CD4-positive, alpha-beta T cell treated with Interleukin-15 for 4 hours (primary cell): ENCODE data around the gene STT3B.
A peak's percentile ranks its signal among the peaks of the same experiment; 100 is the strongest.
"Not testable (repeated sequence)": the region's sequence is repeated elsewhere in the genome, so short reads cannot be mapped to it uniquely, and the experiment has no call there.

Source experiments
- DNase-seq: peaks from one replicate; pipeline ENCODE4 v3.0.0-alpha.2; 2020; ENCODE audit warnings: low spot score

The STT3B gene

DNA sequence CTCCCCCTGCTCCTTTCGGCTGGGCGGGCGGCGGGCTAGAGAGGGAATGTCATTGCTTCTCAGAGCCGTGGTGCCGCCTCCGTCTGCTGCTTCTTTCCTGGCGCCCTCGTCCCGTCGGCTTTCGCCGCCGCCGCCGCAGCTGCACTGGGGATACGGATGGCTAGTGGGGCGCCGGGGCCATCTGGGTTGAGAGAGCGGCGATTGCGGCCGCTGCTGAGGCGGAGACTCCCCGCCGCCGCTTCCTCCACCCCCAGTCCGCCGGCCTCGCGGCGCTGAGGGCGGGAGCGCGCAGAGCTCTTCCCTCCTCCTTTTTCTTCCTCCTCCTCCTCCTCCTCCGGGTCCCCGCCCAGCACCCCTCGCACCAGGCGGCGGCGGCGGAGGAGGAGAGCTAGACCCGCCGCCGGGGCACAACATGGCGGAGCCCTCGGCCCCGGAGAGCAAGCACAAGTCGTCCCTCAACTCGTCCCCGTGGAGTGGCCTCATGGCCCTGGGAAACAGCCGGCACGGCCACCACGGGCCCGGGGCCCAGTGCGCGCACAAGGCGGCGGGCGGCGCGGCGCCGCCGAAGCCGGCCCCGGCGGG lies at the start of gene STT3B:
Gene STT3B (plus strand): TSS at position 339 of the 582 bp plus-strand sequence. CDS start 74 bp downstream, at position 413.
- peak; percentile 80 for DNase-seq

DNA sequence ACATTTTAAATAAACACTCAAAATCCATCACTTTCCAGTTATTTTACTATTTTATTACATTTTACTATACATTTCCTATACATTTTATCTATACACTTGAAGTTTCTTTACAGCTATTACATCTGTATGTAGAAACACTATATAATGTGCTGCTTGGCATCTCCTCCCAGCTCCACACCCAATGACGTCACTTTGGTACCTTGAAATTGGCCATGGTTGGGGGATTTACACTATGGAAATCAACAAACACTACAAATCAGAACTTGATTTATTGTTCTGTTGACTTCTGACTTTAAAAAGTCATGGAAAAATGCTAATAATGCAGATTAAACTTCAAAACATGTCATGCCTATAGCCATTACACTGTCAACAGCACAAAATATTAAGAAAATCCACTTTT lies 48.9 kb upstream of the STT3B start:
- DNase-seq: no peak

DNA sequence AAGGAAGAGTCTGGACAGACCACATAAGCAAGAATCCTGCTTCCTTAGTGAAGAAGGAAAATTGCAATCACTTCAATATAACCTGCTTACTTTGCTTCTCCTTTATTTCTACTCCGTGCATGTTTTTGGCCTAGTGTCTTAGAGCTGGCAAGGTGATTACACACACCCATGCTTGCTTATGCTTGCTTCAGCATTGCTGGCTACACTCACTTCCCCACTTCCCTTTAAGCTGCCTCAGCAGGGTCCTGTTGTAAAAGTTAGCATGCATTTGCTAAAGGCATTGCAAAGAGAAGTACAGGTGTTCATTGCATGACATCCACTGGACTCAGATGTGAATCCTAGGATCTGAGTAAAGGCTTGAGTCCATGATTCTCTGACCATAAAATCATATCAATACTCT lies 47.5 kb upstream of the STT3B start:
- no peak for DNase-seq

DNA sequence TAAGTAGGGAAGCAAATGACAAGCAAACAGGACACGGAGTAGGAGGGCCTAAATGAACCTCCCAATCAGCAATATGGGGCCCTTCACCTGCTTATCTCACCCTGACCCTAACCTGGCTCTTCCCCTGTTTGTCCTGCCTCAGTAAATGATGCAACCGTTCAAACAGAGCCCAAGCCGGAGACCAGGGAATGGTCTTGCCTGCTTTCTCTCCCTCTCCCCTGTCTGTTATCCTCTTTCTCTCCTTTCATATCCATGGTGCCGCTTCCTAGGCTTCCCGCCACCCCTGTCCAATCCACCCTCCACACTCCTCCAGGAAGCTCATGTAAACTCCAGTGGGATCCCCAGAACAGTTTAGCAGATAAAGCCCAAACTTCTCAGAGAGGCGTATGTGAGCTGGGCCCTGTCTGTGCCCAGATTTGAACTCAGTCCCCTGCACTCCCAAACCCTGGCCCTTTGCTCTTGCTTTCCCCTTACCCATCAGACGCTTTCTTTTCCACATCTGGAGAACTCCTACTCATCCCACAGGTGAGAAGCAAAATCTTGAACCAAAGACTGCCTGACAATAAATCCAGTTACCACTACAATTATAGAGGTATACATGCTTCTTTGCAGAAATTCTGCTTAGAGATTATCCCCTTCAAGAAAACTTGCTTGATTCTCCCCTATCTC lies 45.7 kb upstream of the STT3B start:
- no peak for DNase-seq

DNA sequence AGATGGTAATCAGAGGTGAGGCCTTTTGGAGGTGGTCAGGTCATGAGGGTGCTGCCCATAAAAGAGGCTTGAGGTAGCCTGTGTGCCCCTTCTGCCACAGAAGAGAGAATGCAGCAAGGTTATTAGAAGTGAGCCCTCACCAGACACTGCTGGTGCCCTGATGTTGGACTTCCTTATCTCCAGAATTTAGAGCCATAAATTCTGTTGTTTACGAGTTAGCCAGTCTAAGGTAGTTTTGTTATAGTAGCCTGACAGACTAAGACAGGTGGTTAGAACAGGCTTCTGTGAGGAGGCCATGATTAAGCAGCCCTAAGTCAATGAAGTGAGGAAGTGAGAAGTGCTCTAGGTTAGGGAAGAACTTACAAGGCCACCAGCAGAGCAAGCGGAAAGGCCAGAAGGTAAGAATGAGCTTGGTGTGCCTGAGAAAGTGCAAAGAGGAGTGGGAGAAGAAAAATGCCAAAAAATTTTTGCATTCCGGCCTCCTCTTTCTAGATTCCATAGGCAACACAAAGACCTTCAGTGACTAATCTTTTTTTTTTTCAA lies 44.2 kb upstream of the STT3B start:
- DNase-seq: no peak

DNA sequence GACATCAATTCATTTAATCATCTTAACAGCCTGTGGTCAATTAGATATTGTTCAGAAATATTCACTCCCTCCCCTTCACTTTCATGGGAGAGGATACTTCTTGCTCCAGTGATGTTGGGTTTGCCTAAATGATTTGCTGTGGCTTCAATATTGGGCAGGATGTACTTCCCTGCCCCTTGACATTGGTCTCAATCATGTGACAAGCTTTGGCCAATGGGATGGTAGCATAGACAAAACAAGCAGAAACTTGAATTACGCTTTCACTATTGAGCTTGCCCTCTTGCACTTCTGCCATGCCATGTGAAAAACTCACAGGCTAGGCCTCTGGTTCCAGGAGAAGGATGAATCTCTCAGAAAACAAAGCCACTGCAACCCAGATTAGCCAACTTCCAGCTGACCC lies 42.2 kb upstream of the STT3B start:
- DNase-seq: no peak

DNA sequence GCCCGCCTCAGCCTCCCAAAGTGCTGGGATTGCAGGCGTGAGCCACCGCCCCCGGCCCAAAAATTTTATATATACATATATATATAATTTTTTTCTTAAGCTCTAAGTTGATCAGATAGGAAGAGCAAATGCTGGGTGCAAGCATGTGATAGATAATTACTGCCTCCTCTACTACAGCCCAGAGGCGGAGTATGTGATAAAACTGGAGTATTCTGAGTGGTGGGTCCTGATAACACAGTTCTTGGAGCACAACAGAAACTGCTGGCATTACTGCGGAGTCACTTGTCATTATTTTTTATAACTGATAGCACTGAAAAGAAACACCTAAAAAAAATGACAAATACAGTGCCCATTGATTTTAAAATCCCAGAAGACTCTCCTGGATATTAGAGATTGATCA lies 41.1 kb upstream of the STT3B start:
- DNase-seq: no peak

DNA sequence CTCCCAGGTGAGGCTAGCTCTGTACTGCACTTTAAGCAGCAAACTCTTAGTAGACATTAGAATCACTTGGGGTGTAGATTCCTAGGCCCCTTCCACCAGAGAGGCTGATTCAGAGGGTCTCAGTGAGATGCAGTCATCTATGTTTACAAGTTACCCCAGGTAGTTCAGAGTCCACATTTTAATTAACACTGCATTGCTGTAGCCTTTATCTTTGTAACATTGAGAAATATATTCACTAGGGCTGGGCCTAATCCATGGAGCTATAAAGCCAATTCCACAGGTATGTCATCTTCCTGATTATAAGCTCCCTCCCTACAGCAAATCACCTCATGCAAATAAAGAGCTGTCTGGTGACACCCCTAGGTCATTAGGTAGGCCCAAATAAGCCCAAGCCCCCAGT lies 39.6 kb upstream of the STT3B start:
- DNase-seq: no peak

DNA sequence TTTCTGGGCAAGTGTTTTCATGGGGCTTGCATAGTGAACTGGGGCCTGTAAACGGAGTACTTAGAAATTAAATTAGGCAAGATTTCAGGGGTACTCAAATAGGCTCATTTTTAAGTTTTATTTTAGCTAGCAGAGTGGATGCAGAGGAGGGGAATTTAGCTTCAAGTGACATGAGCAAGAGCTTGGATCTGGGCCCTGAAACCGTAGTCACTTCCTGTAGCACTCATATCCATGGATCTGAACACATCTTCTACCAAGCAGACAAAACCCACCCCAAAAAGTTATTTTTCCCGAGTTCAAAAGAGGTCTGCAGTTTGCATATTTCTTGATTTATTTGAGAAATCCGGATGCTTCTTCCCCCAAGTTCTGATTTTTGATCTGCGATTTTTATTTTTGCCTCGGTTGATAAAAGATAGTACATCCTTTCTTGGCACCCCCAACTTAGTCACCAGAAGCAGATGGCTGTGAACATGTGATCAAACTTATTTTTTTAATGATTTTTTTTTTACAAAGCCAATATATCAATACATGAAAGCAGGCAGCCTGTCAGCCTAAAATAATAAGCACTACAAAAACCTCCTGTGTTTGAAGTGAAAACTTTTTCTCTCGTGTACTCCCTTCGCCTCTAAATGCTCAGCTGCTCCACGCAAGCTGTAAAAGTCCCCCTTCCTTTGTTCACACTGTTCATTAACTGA lies 36.6 kb upstream of the STT3B start:
- DNase-seq: no peak

DNA sequence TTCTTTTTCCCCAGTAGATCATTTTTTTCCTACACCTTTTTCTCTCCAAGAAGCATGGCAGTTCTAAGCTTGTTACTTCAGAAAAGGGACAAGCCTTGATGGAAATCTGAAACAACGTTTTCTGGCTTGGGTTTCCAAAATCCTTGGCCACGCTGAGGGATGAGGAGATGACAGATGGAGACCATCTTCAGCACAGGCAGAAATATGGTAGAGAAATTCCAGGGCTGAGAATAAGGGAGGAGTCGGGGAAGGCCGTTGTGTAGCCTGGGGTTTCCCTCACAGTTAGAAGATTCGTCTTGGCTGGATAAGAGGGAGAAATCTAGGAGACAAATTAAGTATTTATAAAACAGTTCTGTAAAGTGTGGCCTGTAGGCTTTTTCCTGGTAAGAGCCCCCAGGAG lies 33.9 kb upstream of the STT3B start:
- DNase-seq: no peak

DNA sequence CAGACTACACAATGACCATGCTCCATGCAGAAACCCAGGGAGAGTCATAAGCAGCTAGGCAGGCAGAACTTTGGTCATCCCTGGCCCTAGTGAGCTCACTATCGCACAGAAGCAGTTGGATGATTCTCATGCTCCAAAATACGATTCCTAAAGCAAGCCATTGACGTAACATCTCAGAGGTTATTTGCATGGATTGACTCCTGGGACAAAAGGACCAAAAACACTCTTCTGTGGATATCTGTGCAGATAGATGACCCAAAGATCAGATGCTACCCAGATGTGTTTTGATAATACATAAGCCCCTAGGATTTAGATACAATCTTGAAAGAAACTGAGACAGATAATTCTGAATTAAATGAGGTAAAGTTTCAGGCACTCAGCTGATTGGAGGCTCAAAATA lies 33.4 kb upstream of the STT3B start:
- DNase-seq: no peak

DNA sequence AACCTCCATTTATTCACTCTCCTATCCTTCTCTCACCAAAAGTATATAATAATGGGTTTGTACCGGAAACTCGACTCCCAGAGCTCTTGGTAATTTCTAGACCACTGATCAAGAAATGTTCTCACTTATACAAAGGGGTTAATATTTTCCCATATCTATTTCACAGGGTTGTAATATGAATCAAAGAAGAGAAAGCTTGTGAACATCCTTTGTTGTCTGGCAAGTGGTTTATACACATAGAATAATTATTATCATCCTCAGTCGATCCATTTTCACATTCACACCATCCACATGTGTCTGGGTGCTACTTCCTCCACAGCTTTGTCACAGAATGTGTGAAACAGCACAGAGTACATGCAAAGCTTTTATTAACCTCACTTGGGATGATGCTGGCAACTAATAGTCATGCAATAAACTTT lies 29.9 kb upstream of the STT3B start:
- DNase-seq: peak; percentile 14

DNA sequence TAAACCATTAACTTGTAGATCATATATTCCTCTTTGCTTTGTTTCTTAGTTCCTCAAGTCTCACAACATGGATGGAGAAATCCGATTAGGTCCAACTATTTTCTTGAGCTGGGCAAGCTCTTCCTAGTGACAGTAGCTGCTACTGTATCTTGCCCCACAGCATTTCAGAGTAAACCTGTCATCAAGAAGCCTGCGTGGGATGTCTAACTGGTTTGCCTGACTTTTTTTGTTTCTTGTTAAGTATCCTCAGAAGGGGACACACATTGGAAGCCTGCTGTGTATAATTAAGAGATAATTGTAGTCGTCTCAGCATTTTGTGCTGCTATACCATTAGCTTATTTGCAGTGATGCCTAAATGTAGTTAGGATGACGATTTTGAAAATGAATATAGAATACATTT lies 29.3 kb upstream of the STT3B start:
- no peak for DNase-seq

DNA sequence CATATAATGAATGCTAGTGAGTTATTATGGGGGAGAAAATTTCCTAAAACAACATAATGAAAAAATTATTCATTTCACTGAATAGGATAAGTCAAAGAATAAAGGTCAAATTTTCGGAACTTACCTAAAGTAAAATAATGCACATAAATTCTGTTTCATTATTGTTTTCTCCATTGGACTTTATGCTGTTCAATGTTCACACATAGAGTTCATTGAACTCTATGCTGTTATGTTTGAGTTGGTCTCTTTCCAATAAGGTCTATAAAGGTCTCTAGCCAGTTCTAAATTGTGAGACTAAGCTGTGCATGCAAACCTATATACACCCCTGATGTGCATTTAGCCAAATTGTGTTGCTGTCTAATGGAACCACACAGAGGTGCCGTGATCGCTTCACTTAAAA lies 28.5 kb upstream of the STT3B start:
- DNase-seq: no peak

DNA sequence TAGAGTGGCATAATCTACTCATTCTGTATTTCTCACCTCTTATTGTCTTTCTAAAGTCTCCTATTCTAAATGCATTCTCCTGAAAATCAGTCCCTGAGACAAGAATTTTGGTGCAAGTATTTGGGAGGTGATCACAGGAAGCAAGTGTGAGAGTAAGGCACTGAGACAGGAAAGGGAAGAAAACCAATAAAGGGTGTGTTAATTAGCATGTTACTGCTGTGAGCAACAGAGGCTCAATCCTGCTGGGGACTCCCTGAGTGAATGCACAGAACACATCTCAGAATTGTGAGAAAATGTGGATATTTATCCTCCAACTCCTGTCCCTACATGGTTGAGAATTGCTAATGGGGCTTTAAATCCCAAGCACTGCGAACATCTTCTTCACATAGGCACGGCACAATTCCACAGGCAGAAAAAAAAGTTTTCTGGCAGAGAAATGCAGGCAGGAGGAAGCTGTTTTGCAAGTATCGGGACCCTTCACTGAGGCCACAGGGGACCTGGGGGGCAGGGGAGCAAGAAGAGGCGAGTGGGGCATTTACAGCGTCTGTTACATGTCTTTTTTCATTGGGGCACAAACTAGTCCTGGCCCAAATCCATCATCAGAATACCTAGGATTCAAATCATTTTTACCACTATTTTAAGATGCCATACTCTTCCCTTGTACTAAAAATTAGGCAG lies 27.2 kb upstream of the STT3B start:
- DNase-seq: no peak

DNA sequence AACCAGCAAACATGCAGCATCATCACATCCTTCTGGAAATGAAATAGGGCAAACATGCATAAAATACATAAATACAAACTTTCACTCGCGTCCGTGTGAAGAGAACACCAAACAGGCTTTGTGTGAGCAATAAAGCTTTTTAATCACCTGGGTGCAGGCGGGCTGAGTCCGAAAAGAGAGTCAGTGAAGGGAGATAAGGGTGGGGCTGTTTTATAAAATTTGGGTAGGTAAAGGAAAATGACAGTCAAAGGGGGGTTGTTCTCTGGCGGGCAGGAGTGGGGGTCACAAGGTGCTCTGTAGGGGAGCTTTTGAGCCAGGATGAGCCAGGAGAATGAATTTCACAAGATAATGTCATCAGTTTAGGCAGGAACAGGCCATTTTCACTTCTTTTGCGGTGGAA lies 26.2 kb upstream of the STT3B start:
- DNase-seq: not testable (repeated sequence)

DNA sequence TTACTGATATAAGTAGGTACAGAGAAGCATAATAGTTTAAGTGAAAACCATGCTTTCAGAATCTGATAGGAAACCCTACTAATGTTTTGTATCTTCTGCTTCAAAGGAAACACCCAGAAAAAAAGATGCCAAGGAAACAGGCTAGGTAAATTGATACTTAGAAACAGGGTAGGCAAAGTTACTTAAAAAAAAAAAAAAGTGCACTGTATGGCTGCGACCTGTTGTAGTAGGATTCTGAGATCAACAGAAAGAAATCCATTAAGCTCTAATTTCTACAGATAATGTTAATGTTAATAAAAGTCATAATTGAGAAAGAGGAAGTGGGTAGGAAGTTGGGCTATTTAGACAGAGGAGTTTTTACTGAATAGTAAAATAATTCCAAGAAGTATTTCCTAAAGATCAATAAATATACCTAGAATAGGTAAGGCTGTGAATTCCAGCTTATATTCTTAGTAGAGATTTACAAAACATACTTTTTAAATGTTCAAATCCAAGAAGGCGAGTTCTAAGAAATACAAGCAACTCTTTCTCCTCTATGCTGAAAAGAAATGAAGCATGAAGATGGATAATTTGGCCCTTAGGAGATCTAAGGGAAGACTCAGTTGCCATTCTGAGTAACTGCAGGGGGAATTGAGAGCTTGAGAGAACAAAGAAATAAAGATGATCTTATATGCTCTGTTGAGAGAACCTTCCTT lies 24.1 kb upstream of the STT3B start:
- DNase-seq: peak; percentile 45

DNA sequence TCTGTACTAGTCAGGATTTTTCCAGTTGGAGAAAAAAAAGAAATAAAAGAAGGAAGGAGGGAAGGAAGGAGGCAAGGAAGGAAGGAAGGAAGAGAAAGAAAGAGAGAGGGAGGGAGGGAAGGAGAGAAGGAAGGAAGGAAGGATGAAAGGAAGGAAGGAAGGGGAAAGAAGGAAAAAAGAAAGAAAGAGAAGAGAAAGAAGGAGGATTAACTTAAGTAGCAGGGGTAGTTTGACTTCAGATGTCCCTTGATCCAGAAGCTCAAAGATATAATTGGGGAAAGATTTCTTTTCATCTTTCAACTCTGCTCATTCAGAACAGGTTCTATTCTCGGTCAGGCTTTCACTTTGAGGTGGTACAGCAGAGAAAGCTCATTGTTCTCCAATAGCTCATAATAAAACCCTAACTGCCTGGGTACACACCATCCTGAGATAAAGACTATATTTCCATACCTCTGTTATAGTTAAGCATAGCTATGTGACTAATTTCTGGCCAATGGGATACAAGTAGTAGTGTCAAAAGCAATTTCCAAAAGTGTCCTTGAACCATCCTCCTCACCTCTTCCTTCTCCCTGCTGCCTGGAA lies 23.5 kb upstream of the STT3B start:
- DNase-seq: no peak

DNA sequence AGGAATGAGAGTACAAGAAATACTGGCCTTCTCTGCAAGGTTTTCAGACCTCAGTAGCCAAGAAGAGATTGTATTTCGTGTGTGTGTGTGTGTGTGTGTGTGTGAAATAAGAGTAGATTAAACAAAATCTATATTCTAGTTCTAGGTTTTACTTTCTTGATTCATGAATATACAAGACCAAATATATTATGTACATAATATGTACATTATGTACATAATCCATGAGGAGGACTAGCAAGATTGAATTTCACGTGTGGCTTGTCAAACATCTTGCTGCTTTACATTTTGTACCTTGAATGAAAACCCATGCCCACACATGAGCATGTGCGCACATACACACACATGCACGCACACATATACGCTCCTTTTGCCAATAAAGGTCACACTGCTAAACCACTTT lies 18.2 kb upstream of the STT3B start:
- no peak for DNase-seq

DNA sequence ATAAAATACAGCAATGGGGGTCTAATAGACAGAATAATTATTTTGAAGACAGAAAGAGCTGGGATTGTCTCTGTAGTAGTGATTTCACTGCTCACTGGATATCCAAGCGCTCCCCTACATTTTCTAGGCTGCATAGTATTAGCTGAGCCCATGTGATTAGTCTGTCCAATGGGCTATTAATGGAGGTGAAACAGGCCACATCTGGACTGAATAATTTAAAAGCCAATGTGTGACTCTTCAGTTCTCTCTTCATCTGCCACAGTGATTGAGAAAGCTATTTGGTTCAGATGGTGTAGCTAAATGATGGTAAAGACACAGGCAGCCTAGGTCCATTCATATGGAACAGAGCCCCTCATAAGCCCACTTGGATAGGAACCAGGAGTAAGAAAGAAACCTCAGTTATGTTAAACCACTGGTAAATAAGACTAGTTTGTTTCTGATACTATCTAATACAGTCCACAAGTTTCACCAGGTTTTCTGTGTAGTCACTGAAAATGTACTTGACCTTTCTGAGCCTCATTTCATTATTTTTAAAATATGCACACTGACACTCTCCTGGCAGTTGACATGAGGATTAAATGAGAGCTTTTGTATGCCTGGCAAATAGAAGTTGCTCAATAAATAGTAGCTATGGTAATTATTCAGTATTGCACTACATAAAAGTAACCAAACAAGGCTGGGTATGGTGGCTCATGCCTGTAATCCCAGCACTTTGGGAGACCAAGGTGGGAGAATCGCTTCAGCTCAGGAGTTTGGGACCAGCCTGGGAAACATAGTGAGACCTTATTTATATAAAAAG lies 17.0 kb upstream of the STT3B start:
- DNase-seq: no peak

DNA sequence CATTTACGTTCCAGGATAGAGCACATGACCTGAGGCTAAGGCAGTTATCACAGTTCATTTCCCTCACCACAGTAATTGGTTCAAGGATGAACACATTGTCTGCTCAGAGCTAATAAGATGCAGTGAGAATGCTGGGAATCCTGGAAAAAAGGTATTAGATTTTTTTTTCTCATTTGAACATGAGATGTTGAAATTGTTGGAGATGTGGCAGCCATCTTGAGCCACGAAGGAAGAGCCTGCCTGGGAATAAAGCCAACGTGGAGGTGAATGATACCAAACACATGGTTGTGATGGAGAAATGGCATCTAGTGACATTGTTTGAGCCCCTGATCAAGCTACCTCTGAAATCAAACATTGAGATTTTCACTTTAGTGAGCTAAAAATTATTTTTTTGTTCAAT lies 16.0 kb upstream of the STT3B start:
- DNase-seq: no peak
